RKO (cell line): ENCODE measurements around the gene PTGFR.

Experiments used
- DNase-seq: peaks from one replicate; pipeline ENCODE4 v3.0.0-alpha.2; 2016; ENCODE audit warnings: low spot score

The PTGFR gene, protein sequence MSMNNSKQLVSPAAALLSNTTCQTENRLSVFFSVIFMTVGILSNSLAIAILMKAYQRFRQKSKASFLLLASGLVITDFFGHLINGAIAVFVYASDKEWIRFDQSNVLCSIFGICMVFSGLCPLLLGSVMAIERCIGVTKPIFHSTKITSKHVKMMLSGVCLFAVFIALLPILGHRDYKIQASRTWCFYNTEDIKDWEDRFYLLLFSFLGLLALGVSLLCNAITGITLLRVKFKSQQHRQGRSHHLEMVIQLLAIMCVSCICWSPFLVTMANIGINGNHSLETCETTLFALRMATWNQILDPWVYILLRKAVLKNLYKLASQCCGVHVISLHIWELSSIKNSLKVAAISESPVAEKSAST

DNA sequence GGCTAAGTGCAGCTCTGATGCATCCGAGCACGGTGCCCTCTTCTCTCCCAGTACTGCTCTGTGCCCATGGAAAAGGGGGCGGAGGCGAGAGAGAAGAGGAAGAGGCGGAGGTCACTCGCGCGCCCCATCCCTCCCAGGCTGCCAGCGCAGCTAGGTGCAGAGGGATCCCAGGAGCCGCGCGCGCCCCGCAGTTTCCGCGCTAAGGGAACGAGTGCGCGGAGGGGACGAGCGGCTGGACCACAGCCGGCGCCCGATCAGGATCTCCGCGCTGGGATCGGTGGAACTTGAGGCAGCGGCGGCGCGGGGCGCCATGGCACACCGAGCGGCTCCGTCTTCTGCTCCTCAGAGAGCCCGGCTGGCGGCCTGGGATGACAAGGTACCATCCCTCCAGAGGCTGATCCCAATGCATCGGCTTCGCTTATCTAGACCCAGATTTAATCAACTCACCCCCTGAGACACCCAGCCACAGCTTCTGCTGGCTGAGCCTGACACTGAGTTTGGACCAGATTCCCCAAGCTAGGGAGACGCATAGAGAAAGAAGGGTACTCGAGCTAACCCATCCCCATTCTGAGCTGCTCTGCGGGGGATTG lies at the start of gene PTGFR:
TSS of gene PTGFR (plus strand) at position 114 of the 590 bp plus-strand sequence. CDS start 1,770 bp downstream, outside the sequence.
- DNase-seq = no peak

DNA sequence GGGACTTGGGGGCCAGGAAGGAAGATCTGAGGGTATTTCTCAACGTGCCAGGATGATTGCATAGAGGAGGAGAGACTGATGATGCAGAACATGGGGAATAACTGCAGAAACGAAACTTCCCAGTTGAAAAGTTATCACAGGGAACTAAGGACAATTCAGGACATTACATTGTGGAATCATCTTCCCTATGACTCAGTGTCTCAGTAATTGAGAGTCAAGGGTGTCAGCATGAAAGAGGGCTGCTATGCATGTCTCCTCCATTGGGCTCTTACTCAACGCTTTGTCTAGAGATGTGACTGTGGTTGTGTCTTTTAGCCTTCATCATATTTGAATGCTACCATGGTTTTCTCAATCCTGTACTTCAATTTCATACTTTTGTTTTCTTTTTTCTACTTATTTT lies 48.9 kb upstream of the PTGFR start:
- DNase-seq = no peak

DNA sequence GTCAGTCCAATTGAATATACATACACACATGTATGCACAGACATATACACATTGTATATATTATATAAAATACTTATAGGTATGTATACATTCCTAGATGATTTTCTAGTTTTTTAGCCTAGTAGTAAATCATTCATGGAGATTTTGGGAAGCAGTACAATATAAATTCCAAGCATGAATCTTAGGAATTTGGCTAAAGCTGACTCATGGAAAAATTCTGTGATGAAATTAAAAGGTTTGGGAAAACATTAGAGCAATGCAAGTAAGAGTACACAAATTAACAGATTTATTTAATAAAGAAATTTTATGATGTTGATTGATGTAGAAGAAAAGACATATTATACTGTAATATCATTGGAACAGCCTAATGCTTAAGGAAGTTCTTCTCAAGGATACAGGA lies 43.7 kb upstream of the PTGFR start:
- DNase-seq = no peak

DNA sequence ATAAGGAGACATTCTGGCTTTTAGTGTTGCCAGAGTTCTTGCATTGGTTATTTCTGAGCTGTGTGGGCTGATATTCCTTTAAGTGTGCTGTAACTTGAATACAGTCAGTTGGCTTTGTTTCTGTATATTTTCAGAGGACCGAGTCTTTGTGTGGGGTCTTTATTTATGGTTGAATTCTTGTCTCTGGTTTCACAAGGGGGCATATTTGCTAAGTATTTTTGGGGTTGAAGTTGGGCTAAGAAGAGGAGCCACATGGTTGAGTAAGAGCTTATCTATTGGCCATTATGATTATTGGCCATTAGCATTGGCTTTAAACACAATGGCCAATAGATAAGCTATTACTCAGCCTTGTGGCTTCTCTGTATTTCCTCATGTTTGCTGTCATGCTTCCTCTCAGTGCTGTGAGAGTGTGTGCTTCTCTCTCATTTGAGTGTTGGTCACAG lies 26.3 kb upstream of the PTGFR start:
- no peak for DNase-seq

DNA sequence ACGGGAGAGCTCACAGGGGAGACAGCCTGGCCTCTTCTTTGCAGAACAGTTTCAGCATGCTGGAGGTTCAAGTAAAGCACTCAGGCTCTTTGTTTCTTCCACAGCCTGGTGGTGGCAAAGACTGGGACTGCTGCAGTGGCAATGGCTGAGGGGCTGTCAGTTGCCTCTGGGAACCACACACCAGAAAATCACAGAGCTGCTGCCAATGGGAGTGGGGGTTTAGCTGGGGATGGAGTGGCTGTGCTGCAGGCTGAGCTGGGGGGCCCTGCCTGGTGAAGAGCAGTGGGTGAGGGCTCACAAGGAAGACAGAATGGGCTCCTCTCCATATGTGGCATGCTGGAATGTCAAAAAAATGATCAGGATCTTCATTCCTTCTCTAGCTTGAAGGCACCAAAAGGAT lies 25.6 kb upstream of the PTGFR start:
- DNase-seq = no peak

DNA sequence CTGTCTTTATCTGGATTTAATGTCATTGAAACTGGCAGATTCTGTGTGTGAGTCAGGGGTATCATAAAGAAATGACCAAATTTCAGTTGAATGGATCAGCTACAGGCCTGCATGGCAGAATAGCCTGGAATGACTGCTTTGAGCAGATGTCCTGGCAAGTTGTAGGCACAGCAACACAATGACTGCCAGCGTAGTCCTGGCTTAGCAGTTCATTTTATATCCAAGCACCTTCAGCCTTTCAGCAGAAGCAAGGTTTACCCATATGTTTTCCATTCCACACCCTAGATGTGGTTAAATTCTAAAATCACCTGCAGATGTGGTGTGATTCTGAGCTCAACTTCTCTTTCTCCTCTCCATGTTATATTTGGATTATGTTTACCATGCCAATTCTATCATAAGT lies 22.3 kb upstream of the PTGFR start:
- no peak for DNase-seq

DNA sequence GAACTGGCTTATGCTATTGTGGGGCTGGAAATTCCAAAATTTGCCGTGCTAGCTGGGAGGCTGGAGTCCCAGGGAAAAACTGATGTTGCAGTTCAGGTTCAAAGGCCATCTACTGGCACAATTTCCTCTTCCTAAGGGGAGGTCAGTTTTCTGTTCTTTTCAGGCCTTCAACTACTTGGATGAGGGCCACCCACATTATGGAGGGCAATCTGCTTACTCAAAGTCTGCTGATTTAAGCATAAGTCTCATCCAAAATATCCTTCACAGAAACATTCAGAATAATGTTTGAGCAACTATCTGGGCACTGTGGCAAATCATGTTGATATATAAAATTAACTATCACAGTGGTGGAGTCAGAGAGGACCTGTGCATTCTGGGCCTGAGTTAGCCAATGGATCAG lies 21.2 kb upstream of the PTGFR start:
- DNase-seq = no peak

DNA sequence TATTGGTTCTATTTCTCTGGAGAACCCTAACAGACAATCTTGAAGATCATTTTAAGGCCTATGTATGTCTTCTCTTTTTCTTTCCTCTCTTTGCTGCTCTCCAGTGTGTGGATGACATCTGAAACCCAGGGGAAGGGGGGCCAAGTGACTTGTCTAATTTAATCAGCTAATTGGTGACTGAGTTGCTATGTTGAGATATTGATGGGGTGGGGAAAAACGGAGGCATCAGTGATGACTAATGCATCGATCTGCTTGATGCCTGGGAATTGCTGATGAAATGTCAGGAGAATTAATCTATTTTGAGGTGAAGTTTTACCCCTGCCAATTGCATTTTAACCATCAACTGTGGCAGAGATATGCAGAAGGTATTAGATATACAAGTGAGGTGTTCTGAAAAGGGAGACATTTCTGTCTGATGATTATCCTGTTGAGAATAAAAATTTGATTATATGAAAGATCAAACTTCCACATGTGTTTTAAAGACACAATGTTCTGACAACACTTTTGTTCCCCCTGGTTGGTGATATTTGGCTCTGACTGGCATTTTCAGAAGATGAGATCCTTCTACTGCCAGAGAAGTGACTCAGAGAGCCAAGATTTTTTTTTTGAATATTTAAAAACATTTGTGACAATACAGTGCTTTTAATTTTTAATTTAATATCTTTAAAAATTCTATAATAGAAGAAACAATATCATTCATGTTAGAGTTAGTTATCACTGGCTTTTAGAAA lies 18.7 kb upstream of the PTGFR start:
- DNase-seq = no peak

DNA sequence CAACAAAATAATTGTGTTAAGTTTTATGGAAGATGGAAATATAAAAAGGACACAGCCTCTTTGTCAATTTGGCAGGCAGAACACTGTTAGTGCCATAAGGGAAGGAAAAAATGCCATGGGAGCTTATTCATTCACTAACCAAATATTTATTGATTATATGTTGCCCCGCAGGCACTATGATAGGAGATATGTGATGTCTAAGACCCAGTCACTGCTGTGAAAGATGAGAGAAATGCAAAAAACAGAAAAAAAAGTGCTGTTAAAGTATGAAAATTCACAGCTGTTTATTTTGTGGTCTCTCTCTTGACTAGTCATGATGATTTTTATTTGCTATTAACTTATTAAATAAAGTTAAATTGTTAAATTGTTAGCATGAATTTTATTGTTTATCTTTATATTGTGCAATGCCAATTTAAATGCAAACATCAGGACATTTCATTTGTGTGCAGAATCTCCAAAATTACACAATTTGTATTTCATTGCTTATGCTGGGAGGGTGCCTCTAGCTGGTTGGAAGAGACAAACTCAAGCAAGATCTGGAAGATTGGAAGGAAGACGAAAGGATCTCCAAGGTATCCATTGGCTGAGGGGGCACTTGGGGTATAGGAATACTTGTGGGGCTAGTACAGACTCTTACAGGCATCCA lies 17.8 kb upstream of the PTGFR start:
- no peak for DNase-seq

DNA sequence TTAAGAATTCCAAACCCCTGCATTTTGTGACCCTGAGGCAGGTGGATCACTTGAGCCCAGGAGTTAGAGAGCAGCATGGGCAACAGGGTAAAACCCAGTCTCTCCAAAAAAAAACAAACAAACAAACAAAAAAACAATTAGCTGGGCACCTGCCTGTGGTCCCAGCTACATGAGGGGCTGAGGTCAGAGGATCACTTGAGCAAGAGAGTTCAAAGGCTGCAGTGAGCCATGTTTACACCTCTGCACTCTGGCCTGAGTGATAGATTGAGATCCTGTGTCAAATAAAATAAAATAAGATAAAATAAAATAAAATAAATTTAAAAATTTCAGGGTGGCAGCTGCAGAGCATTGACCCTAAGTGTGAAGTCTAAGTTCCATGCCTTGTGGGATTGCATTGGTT lies 16.7 kb upstream of the PTGFR start:
- DNase-seq = no peak

DNA sequence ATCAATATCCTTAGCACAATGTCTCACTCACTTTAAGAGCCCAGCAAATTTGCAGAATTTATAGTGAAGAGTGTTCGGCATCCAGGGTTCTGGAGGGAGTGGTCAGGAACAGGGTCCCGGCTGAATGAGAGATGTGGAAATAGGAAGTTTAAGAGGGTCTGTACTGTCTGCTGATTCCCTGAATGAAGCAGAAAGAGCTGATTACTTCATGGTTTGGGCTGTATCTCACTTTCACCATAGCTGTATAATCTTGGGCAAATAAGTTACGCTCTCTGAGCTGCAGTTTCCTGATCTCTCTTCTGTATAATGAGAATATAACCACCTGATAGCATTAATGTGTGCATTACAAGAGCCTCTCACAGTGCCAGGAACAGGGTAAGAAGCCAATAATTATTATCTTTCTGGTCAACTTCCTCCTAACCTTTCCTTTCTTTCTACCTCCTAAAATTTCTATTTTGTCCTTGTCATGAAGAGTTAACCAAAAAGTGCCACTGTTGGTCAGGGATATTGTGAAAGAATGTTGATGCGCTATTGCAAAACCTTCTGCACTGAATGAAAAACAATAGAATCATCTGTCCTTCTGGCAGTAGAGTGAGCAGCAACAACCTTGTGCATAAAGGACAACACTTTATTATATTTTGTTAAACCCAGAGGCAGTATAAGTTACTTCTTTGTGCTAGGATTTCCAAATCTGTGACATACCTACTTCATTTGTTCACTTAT lies 14.7 kb upstream of the PTGFR start:
- DNase-seq = no peak

DNA sequence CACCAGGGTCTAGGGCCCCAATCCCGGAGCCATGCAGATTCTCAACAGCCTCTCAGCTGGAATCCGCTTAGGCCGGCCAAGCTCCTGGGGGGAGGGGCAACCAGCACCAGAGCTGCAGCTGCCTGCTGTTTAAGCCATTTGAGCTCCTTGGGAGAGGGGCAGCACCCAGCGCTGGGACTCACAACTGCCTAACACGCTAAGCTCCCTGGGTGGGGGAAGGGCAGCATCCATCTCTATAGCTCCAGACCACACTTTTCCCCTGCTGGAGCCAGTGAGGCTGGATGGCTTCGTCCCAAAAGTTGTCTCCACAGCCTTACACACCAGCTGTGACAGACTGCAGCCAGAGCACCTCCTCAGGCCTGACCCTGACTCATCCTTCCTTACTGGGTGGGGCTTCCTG lies 6.9 kb upstream of the PTGFR start:
- no peak for DNase-seq

DNA sequence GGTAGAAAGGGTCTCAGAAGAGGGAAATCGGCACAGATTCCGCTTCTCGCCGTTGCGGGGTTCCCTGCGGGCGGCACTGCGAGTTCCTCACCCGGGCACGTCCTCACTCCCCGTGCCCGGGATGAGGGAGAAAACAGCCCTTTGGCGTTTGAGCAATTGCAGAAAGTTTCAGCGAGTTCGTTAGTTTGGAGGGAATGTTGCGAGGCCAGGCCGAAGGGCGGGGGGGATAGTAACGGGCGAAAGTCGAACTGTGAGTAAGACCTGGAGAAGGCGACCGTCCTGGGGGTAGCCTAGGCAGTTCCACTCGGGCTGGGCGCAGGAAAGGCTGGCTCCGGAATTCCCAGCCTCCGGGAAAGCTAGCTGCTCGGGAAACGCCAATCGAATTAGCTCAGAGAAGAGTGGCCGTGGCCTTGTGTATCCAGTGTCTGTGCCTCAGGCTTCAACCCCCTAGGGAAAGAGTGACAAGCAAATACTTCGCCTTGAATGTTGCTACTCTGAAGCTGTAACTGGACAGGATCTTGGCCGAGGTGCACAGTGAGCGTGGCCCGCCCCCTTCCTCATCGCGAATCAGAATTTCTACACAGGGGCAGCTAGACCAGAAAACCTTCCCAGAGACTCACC lies 787 bp downstream of the PTGFR start:
- no peak for DNase-seq

DNA sequence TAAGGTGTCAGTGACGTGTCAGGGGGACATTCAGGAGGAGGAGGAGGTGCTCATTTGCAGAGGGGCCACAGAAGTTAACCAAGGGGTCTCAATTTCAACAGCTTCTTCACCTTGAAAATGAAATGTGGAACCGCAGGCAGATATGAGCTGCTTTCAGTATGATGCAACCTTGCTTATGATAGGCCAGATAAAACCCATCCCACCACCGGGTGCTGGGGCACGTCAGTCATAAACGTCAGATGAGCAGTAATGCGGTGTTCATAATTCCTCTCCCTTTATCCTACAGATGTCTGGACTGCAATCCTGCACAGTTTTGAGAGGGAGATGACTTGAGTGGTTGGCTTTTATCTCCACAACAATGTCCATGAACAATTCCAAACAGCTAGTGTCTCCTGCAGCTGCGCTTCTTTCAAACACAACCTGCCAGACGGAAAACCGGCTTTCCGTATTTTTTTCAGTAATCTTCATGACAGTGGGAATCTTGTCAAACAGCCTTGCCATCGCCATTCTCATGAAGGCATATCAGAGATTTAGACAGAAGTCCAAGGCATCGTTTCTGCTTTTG lies 1.7 kb downstream of the PTGFR start:
- no peak for DNase-seq

DNA sequence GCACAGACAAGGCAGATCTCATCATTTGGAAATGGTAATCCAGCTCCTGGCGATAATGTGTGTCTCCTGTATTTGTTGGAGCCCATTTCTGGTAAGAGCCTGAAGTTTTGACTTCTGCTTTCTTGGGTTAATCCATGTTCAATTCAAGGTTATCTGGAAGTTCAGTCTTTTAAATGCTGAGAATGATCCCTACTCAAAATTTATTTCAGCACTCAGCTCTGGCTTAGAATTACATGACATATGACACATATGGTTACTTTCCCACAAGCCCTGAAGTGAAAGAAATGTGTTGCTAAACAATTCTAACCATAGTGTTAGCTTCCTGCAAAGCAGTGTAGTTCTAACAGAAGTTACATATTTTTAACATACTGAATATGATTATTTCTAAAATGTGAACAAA lies 2.7 kb downstream of the PTGFR start:
- DNase-seq = no peak

DNA sequence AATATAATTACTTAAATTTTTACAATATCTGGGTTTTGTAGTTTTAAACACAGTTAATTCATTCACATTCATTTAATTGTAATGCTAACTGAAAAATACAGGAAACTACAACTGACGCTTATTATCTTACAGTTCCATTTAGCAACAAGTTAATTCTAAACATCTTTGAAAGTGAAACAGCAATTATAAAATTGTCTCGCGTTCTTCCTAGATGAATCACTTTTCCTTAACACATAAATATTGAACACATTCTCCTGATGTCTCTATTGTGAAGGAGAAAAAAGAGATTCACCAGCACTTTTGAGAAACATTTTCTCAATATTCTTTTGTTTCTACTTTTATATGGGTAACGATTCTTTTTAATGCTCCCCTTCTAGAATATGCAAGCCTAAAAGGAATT lies 6.4 kb downstream of the PTGFR start:
- DNase-seq = no peak

DNA sequence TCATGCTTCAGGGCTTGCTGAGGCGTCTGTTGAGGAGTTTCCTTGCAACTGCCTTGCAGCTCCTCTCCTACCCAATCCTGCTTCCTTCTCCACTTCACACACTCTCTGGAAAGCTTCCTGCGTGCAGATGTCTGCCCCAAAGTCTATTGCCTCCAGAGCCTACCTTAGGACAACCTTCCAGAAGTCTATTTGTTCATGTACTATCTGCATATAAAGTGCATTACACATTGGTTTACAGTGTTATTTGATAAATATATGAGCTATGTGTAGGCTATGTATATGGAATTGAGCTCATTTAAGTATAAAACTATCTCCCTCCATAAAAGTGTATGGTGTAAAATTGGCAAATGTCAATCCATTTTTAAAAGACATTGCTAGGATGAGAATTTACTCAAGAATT lies 9.8 kb downstream of the PTGFR start:
- DNase-seq = no peak

DNA sequence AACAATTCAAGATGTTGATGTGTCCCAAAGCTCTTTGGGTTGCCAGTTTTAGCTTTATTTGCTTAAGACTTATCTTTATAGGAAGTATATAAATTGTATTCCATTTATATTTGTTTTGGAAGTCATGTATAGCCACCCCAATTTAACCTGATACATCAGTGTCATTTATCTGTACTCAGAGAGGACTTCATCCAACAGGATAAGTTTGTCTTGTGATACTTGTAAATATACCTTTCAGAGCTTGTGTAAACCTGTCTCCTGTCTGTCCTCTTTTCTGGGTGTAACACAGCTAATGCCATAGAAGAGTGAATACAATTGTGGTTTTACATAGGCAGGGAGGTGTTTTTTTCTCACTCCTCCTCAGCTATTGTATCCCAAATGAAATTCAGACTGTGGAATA lies 10.4 kb downstream of the PTGFR start:
- no peak for DNase-seq

DNA sequence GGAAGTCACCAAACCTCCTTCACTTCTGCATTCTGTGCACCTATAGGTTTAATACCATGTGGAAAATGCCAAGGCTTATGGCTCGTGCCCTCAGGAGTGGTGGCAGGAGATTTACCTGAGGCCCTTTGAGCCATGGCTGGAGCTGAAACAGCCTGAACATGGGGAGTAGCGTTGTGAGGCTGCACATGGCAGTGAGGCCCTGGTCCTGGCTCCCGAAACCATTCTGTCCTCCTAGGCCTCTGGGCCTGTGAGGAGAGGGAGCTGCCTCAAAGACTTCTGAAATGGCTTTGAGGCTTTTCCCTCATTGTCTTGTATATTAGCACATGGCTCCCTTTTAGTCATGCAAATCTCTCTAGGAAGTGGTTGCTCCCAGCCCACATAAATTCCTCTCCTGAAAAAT lies 20.6 kb downstream of the PTGFR start:
- DNase-seq = no peak

DNA sequence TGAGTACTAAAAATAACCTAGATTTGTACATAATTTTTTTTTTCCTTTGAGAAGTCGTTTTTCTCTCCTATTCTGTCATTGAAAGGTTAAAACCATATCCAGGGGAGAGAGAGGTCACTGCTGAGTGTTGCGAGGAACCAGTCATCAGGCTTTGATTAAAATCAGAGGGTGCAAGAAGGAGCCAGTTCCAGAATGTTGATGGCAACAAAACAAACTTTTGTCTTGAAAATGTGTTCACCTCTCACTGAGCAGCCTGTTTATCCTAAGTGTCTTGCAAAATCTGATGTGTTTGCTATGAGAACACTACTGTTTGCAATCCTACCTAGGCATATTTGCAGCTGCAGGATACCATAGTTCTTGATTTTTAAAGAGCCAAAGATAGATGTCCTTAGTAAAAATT lies 25.9 kb downstream of the PTGFR start:
- DNase-seq = no peak

DNA sequence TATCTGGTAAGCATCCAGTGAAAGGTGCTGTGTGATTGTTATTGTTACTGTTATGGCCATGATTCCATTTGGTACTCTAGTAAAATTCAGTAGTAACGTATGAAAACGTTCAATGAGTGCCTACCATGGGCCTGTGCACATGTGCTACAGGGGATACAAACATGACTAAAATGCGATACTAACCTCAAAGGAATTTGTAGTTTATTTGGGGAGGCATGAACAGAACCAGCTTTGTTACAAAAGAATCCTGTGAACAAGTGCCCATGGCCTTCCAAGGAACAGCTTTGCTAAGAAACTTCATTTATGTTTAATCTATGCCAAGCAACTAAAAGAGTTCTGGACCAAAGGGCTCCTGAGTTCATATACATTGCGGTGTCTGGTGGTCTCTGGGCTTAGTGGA lies 28.7 kb downstream of the PTGFR start:
- DNase-seq = no peak
